ENCODE results near the gene NPEPL1. TPM values are rescaled to one million over a fixed set of nuclear protein-coding genes. Genes with fewer than 3 reads are reported as not detected.

Gene NPEPL1
- total and polyA plus RNA-seq, 2 of the 8 experiments (the other 6 are each of a cell fraction or from before 2014, with no cell fraction given): 12.4 to 26.8 TPM

DNA sequence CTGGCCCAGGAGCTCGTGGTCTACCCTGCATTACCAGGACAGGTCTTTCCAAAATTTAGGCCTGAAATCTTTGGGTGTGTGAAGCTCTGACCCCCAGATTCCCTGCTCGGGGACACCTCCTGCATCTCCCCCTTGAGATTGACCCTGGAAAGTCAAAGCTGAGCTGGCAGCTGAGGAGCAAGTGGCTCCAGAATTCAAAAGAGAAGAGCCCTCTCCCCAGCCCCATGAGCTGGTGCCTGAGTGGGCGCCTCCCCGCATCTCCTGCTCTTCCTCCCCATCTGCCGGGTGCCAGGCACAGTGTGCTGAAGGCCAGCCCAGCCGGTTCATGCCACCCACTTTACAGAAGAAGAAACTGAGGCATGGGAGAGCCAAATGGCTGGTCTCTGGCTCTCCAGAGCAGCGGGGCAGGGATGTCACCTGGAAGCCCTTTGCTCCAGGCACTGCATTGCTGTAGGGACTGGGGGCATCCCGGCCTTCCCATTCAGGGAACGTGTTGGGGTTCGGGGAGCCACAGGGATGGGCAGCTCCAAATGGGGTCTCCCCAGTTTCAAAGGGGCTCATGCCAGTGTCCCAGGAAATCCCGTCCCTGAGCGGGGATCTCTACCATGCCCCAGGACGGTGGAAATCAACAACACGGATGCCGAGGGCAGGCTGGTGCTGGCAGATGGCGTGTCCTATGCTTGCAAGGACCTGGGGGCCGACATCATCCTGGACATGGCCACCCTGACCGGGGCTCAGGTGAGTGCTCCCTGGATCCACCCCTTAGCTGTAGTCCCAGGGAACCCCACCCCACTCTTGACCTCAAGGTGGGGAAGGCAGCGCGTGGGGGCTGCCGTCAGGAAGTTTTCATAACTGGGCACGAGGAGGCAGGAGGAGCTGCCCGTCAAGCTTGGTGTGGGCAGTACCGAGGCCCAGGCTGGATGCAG, 20.5 kb downstream of the NPEPL1 start:
- H2AFZ ChIP-seq (ENCODE audit: low read length): no peak overlapping the region
- ChIA-PET POLR2A (ENCODE audit: partially characterized antibody) (interaction anchor here (1.0 to 10.9 kb wide), 10 partner anchors 9 to 134 kb away, joined by 3 to 188 read pairs (median 4); partner anchors contain the start of gene STX16), CTCF (ENCODE audit: partially characterized antibody) (interaction anchor here (0.7 to 4.3 kb wide), 6 partner anchors 10 to 99 kb away, joined by 3 to 16 read pairs (median 3); partner anchors contain the start of gene STX16)
- H4K20me1 ChIP-seq (replicated peaks in 1 of 2; ENCODE audit: control insufficient read depth in 1 of 2, insufficient read depth in 2 of 2, low read length in 2 of 2): peaks cover 0 to 2% of the 10 kb centered on the region in 2 experiments
- WGBS, 2 experiments (ENCODE audit: extremely low coverage in 1 of 2, insufficient coverage in 1 of 2, insufficient read length in 1 of 2, insufficient replicate concordance in 2 of 2, low coverage in 1 of 2, low lambda C conversion rate in 2 of 2, missing lambda C conversion rate in 1 of 2): 87% methylated on average over 24 of the region's 24 CpGs; no CpG with 5 or more reads in 1 of the 2 experiments
- no peak overlapping the region for H4K91ac ChIP-seq (replicated peaks; ENCODE audit: insufficient read length, low read length)
- no peak overlapping the region for H3K4ac ChIP-seq (replicated peaks; ENCODE audit: insufficient read length, low read depth, low read length)
- no peak overlapping the region for H3K9ac ChIP-seq (replicated peaks in 1 of 4; ENCODE audit: extremely low read depth in 1 of 4, low read depth in 3 of 4, low read length in 3 of 4)
- H4K8ac ChIP-seq (ENCODE audit: extremely low read depth, insufficient read depth, low read length): no peak overlapping the region
- H3K27me3 ChIP-seq (replicated peaks in 1 of 4; ENCODE audit: control insufficient read depth in 3 of 4, extremely low read depth in 1 of 4, insufficient read depth in 3 of 4, low read length in 3 of 4): no peaks in the 10 kb centered on the region
- no peak overlapping the region for H2BK15ac ChIP-seq (ENCODE audit: low read length)
- peak in 1 of 2 experiments; percentile 43 for DNase-seq (ENCODE audit: low read depth in 1 of 2, low spot score in 2 of 2)
- no peak overlapping the region for H2BK12ac ChIP-seq (ENCODE audit: low read depth, low read length)
- H3K18ac ChIP-seq (ENCODE audit: extremely low read depth, low read length): no peak overlapping the region
- no peaks in the 10 kb centered on the region for H3K79me2 ChIP-seq (ENCODE audit: control insufficient read depth in 1 of 2, insufficient read depth in 2 of 2, low read length in 2 of 2)
- H3K9me3 ChIP-seq (ENCODE audit: insufficient read depth in 2 of 2, low read depth in 1 of 2, low read length in 1 of 2): no peaks in the 10 kb centered on the region
- H3K23me2 ChIP-seq (ENCODE audit: low read depth, low read length): no peaks in the 10 kb centered on the region
- H3K4me3 ChIP-seq (ENCODE audit: extremely low read depth in 1 of 4, insufficient read depth in 2 of 4, low read depth in 3 of 4, low read length in 4 of 4): no peak overlapping the region
- H3K36me3 ChIP-seq (ENCODE audit: control insufficient read depth in 2 of 4, insufficient read depth in 4 of 4, low read length in 3 of 4): no peaks in the 10 kb centered on the region
- H3K56ac ChIP-seq (replicated peaks; ENCODE audit: insufficient read length, low read depth, low read length): no peak overlapping the region
- no peak overlapping the region for H3K4me2 ChIP-seq (ENCODE audit: insufficient read depth in 1 of 2, low read depth in 2 of 2, low read length in 2 of 2)
- H3K4me1 ChIP-seq (replicated peaks in 1 of 4; ENCODE audit: control insufficient read depth in 3 of 4, insufficient read depth in 4 of 4, low read length in 3 of 4): no peaks in the 10 kb centered on the region; a peak in 2 of 7 replicates
- no peak overlapping the region for H3K27ac ChIP-seq (ENCODE audit: low read depth, low read length)
- H2BK5ac ChIP-seq (ENCODE audit: low read depth, low read length): no peak overlapping the region
- no peak overlapping the region for H2BK20ac ChIP-seq (ENCODE audit: low read length)
- FAIRE-seq: no peak
- H2BK120ac ChIP-seq (replicated peaks; ENCODE audit: low read depth, low read length): no peak overlapping the region
- H3K79me1 ChIP-seq (ENCODE audit: low read depth, low read length): no peaks in the 10 kb centered on the region
- H4K5ac ChIP-seq (ENCODE audit: insufficient read length, low read depth, low read length): no peak overlapping the region
- H2AK5ac ChIP-seq (ENCODE audit: low read depth, low read length): no peak overlapping the region
- no peak overlapping the region for H3K14ac ChIP-seq (ENCODE audit: insufficient read length)
- no peak overlapping the region for H3K23ac ChIP-seq (ENCODE audit: insufficient read length)
- TF ChIP-seq YY1 (IDR thresholded peaks at IDR 0.05; ENCODE audit: low read depth, low read length) (no peak), POLR2A (IDR thresholded peaks at IDR 0.05; ENCODE audit: control extremely low read depth in 1 of 2, low read depth in 2 of 2, low read length in 2 of 2) (no peak), CBX5 (IDR thresholded peaks at IDR 0.05; ENCODE audit: low read depth, low read length) (no peak), PHF8 (conservative IDR thresholded peaks at IDR 0.05; ENCODE audit: low read depth, low read length) (no peak), SIRT6 (IDR thresholded peaks at IDR 0.05; ENCODE audit: low read length) (no peak), RFX5 (IDR thresholded peaks at IDR 0.05; ENCODE audit: borderline replicate concordance, low read depth, low read length) (no peak), MAFK (IDR thresholded peaks at IDR 0.05; ENCODE audit: low read depth, low read length) (no peak), EZH2 (IDR thresholded peaks at IDR 0.05; ENCODE audit: low read depth, low read length, severe bottlenecking) (no peak), POLR2AphosphoS5 (IDR thresholded peaks at IDR 0.05; ENCODE audit: low read depth, low read length) (no peak), NRF1 (IDR thresholded peaks at IDR 0.05; ENCODE audit: low read depth, low read length) (no peak), ATF3 (IDR thresholded peaks at IDR 0.05; ENCODE audit: insufficient read depth, low read depth, low read length) (no peak)
- TF ChIP-seq, protein P1, sequence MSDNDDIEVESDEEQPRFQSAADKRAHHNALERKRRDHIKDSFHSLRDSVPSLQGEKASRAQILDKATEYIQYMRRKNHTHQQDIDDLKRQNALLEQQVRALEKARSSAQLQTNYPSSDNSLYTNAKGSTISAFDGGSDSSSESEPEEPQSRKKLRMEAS (IDR thresholded peaks at IDR 0.05): no peak

All from H1 (cell line).